ENCODE data around the gene SPARC. TPM values are rescaled to one million over a fixed set of nuclear protein-coding genes. Genes with fewer than 3 reads are reported as not detected.

SPARC gene
- polyA plus RNA-seq, 1 of the 3 experiments (the other 2 are of a cell fraction), result 1,115 TPM

GRCh38 chr5:151619812-151620460 lies 66.8 kb downstream of the SPARC start:
- Histone ChIP-seq H3K4me1 (ENCODE audit: control insufficient read depth in 1 of 2, insufficient read depth in 2 of 2, low read depth in 1 of 2, low read length in 1 of 2) (no peaks in the 10 kb centered on the region), H3K27me3 (ENCODE audit: insufficient read depth) (0 out of 2 replicates have a peak, but pooled peaks cover 8% of the 10 kb centered on the region), H3K9me2 (no peaks in the 10 kb centered on the region), H3K9me3 (no peaks in the 10 kb centered on the region), H3F3A (replicated peaks; ENCODE audit: insufficient read depth) (no peaks in the 10 kb centered on the region), H3K36me3 (replicated peaks in 1 of 2; ENCODE audit: control insufficient read depth in 1 of 2, insufficient read depth in 2 of 2, low read length in 1 of 2) (no peaks in the 10 kb centered on the region), H2AFZ (ENCODE audit: low read depth) (no peak overlapping the region), H3K4me2 (no peak overlapping the region), H3K4me3 (ENCODE audit: low read depth in 2 of 2, low read length in 1 of 2) (no peak overlapping the region), H4K20me1 (ENCODE audit: insufficient read depth) (no peaks in the 10 kb centered on the region), H3K27ac (ENCODE audit: low read depth in 2 of 2, low read length in 1 of 2) (no peak overlapping the region), H3K9ac (no peak overlapping the region), H3K79me2 (ENCODE audit: insufficient read depth) (no peaks in the 10 kb centered on the region)
- TF ChIP-seq JUND (IDR thresholded peaks at IDR 0.05) (no peak), EZH2phosphoT487 (IDR thresholded peaks at IDR 0.05; ENCODE audit: borderline replicate concordance, low read depth) (no peak), TAF1 (IDR thresholded peaks at IDR 0.05; ENCODE audit: borderline replicate concordance, low read depth, low read length) (no peak), MXI1 (IDR thresholded peaks at IDR 0.05; ENCODE audit: low read depth, low read length) (no peak), FOSL2 (IDR thresholded peaks at IDR 0.05; ENCODE audit: borderline replicate concordance, low read depth) (no peak), RCOR1 (IDR thresholded peaks at IDR 0.05; ENCODE audit: low read length) (no peak), YY1 (IDR thresholded peaks at IDR 0.05; ENCODE audit: low read depth) (no peak), TEAD4 (IDR thresholded peaks at IDR 0.05; ENCODE audit: borderline replicate concordance, insufficient read depth) (no peak), SIN3A (IDR thresholded peaks at IDR 0.05; ENCODE audit: borderline replicate concordance, low read depth, low read length) (no peak)
- TF ChIP-seq, protein P1, sequence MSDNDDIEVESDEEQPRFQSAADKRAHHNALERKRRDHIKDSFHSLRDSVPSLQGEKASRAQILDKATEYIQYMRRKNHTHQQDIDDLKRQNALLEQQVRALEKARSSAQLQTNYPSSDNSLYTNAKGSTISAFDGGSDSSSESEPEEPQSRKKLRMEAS (IDR thresholded peaks at IDR 0.05; ENCODE audit: low read depth), result no peak
- ChIA-PET POLR2A (no interaction called here), CTCF (interaction anchor here (1.4 kb wide), 1 partner anchor 118 kb away, joined by 3 read pairs; no protein-coding TSS in a partner anchor)
- 39% methylated on average over 4 of the region's 6 CpGs for WGBS (ENCODE audit: low lambda C conversion rate)
- no peak for DNase-seq

- Histone ChIP-seq H3K79me2 (ENCODE audit: insufficient read depth) (no peaks in the 10 kb centered on the region), H3K9me3 (no peaks in the 10 kb centered on the region), H3K4me3 (ENCODE audit: low read depth in 2 of 2, low read length in 1 of 2) (no peak overlapping the region), H3K4me1 (ENCODE audit: control insufficient read depth in 1 of 2, insufficient read depth in 2 of 2, low read depth in 1 of 2, low read length in 1 of 2) (no peaks in the 10 kb centered on the region), H3K27me3 (ENCODE audit: insufficient read depth) (0 out of 2 replicates have a peak, but pooled peaks cover 8% of the 10 kb centered on the region), H4K20me1 (ENCODE audit: insufficient read depth) (no peaks in the 10 kb centered on the region), H3K4me2 (no peak overlapping the region), H3K9ac (no peak overlapping the region), H3K27ac (ENCODE audit: low read depth in 2 of 2, low read length in 1 of 2) (no peak overlapping the region), H3F3A (replicated peaks; ENCODE audit: insufficient read depth) (no peaks in the 10 kb centered on the region), H3K36me3 (replicated peaks in 1 of 2; ENCODE audit: control insufficient read depth in 1 of 2, insufficient read depth in 2 of 2, low read length in 1 of 2) (no peaks in the 10 kb centered on the region), H3K9me2 (no peaks in the 10 kb centered on the region), H2AFZ (ENCODE audit: low read depth) (no peak overlapping the region)
- 3% methylated on average over 2 of the region's 2 CpGs for WGBS (ENCODE audit: low lambda C conversion rate)
- ChIA-PET POLR2A (no interaction called here), CTCF (interaction anchor here (1.1 to 1.3 kb wide), 2 partner anchors 8 to 9 kb away, joined by 3 read pairs; no protein-coding TSS in a partner anchor)
- no peak for DNase-seq
- TF ChIP-seq ELF1 (IDR thresholded peaks at IDR 0.05) (no peak), RCOR1 (IDR thresholded peaks at IDR 0.05; ENCODE audit: low read length) (no peak), TCF12 (IDR thresholded peaks at IDR 0.05) (no peak), PBX3 (IDR thresholded peaks at IDR 0.05) (no peak), MEF2A (IDR thresholded peaks at IDR 0.05; ENCODE audit: borderline replicate concordance, low read depth) (no peak), ZBTB33 (IDR thresholded peaks at IDR 0.05; ENCODE audit: borderline replicate concordance, low read depth) (no peak), NRF1 (IDR thresholded peaks at IDR 0.05; ENCODE audit: low read depth, low read length) (no peak), NFIC (IDR thresholded peaks at IDR 0.05; ENCODE audit: borderline replicate concordance) (no peak), REST (IDR thresholded peaks at IDR 0.05; ENCODE audit: low read depth, low read length) (no peak), FOXJ3 (CRISPR knock-in tag; IDR thresholded peaks at IDR 0.05) (no peak), EZH2phosphoT487 (IDR thresholded peaks at IDR 0.05; ENCODE audit: borderline replicate concordance, low read depth) (no peak), MXI1 (IDR thresholded peaks at IDR 0.05; ENCODE audit: low read depth, low read length) (no peak)
- TF ChIP-seq, protein P2, sequence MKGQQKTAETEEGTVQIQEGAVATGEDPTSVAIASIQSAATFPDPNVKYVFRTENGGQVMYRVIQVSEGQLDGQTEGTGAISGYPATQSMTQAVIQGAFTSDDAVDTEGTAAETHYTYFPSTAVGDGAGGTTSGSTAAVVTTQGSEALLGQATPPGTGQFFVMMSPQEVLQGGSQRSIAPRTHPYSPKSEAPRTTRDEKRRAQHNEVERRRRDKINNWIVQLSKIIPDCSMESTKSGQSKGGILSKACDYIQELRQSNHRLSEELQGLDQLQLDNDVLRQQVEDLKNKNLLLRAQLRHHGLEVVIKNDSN (IDR thresholded peaks at IDR 0.05; ENCODE audit: borderline replicate concordance, low read depth), result no peak
These were observed 67.8 kb downstream of the SPARC start for GRCh38 chr5:151618907-151619306.
